Spinal cord (tissue), 10 donors: ENCODE data around the gene DYNC1H1. TPM values are rescaled to one million over a fixed set of nuclear protein-coding genes. Genes with fewer than 3 reads are reported as not detected.

ENCODE experiments used
- DNase-seq, 6 donors: peaks; one replicate each; pipeline versions ENCODE4 v3.0.0 to v3.0.0-alpha.2; 2013 to 2015; ENCODE audit warnings: low spot score in 6 of 6, low read depth in 4 of 6
- H3K27ac ChIP-seq: one replicate; pipeline ENCODE4 v1.5.1; 2013; ENCODE audit warnings: low read depth, low read length, control low read depth
- H3K27me3 ChIP-seq: one replicate; pipeline ENCODE4 v1.6.1; 2013; ENCODE audit warnings: low read length; ENCODE audit not compliant: control insufficient read depth, insufficient read depth
- H3K36me3 ChIP-seq: one replicate; pipeline ENCODE4 v1.6.1; 2013; ENCODE audit warnings: low read length; ENCODE audit not compliant: control insufficient read depth, insufficient read depth
- H3K4me1 ChIP-seq: one replicate; pipeline ENCODE4 v1.6.1; 2013; ENCODE audit warnings: low read length; ENCODE audit not compliant: control insufficient read depth, insufficient read depth
- H3K4me3 ChIP-seq: one replicate; pipeline ENCODE4 v1.5.1; 2013; ENCODE audit warnings: low read depth, low read length, control low read depth
- H3K9me3 ChIP-seq: one replicate; pipeline ENCODE4 v1.6.1; 2013; ENCODE audit warnings: low read length; ENCODE audit not compliant: control insufficient read depth, insufficient read depth
- WGBS: methylation state at CpG from one replicate; pipeline ENCODE4 v1.1.5; 2013; ENCODE audit warnings: missing lambda C conversion rate; ENCODE audit not compliant: insufficient coverage; 5-methylcytosine and 5-hydroxymethylcytosine counted together
- polyA plus RNA-seq, 2 donors: library from polyadenylated mRNA; unstranded; fragments of 120-200 nt; gene quantifications; one replicate each; pipeline ENCODE4 v1.2.1, GENCODE V29; 2013; ENCODE audit not compliant: insufficient read length in 2 of 2
- total RNA-seq, 2 donors: library from RNA; depleted of rRNA in 1 of 2; stranded (reverse); fragments of 120-200 nt in 1 of 2; fragments of >200 nt in 1 of 2; gene quantifications; one replicate each; pipeline versions ENCODE4 v1.2.3 to v1.2.4, GENCODE V29; 2013 to 2014
- donor health status: healthy.

The DYNC1H1 gene
- total and polyA plus RNA-seq, 4 donors: 534 to 818 (median 636) TPM

GRCh38 chr14:102039157-102039556 is 74.8 kb downstream of the DYNC1H1 start:
- 98% methylated on average over 16 of the region's 16 CpGs for WGBS
- Histone ChIP-seq H3K27me3 (no peaks in the 10 kb centered on the region), H3K36me3 (peaks cover 93% of the 10 kb centered on the region), H3K27ac (no peak overlapping the region), H3K4me1 (no peaks in the 10 kb centered on the region), H3K9me3 (no peaks in the 10 kb centered on the region), H3K4me3 (no peak overlapping the region)
- DNase-seq: no peak

GRCh38 chr14:102040153-102040552 is 75.8 kb downstream of the DYNC1H1 start:
- no peaks in the 10 kb centered on the region for H3K4me1 ChIP-seq
- no peaks in the 10 kb centered on the region for H3K9me3 ChIP-seq
- no peak overlapping the region for H3K27ac ChIP-seq
- WGBS: 93% methylated on average over 13 of the region's 13 CpGs
- H3K36me3 ChIP-seq: peaks cover 94% of the 10 kb centered on the region
- H3K4me3 ChIP-seq: no peak overlapping the region
- H3K27me3 ChIP-seq: no peaks in the 10 kb centered on the region
- DNase-seq: no peak

- Histone ChIP-seq H3K4me3 (no peak overlapping the region), H3K27ac (no peak overlapping the region), H3K36me3 (peaks cover 95% of the 10 kb centered on the region), H3K4me1 (peaks cover 5% of the 10 kb centered on the region), H3K27me3 (no peaks in the 10 kb centered on the region), H3K9me3 (no peaks in the 10 kb centered on the region)
- 90% methylated on average over 8 of the region's 9 CpGs for WGBS
- DNase-seq: no peak
Measured at GRCh38 chr14:102042699-102043098, 78.3 kb downstream of the DYNC1H1 start.

GRCh38 chr14:102043251-102044025 is 79.1 kb downstream of the DYNC1H1 start:
- WGBS: 86% methylated on average over 16 of the region's 22 CpGs
- no peak for DNase-seq
- Histone ChIP-seq H3K27ac (no peak overlapping the region), H3K4me3 (no peak overlapping the region), H3K9me3 (no peaks in the 10 kb centered on the region), H3K4me1 (peaks cover 5% of the 10 kb centered on the region), H3K27me3 (no peaks in the 10 kb centered on the region), H3K36me3 (peaks cover 95% of the 10 kb centered on the region)

GRCh38 chr14:102044566-102044965 is 80.2 kb downstream of the DYNC1H1 start:
- Histone ChIP-seq H3K27me3 (no peaks in the 10 kb centered on the region), H3K27ac (no peak overlapping the region), H3K4me1 (peaks cover 5% of the 10 kb centered on the region), H3K9me3 (no peaks in the 10 kb centered on the region), H3K36me3 (peaks cover 96% of the 10 kb centered on the region), H3K4me3 (no peak overlapping the region)
- WGBS: 90% methylated on average over 7 of the region's 13 CpGs
- no peak for DNase-seq

- peak in 4 of 6 donors; percentile 19 to 79 (median 39) for DNase-seq
- Histone ChIP-seq H3K4me3 (no peak overlapping the region), H3K36me3 (peaks cover 96% of the 10 kb centered on the region), H3K4me1 (peaks cover 5% of the 10 kb centered on the region), H3K27me3 (no peaks in the 10 kb centered on the region), H3K27ac (no peak overlapping the region), H3K9me3 (no peaks in the 10 kb centered on the region)
- 46% methylated on average over 23 of the region's 23 CpGs for WGBS
Measured at GRCh38 chr14:102046337-102047278, 82.2 kb downstream of the DYNC1H1 start.

- Histone ChIP-seq H3K27ac (no peak overlapping the region), H3K36me3 (peaks cover 96% of the 10 kb centered on the region), H3K4me1 (peaks cover 5% of the 10 kb centered on the region), H3K4me3 (no peak overlapping the region), H3K27me3 (no peaks in the 10 kb centered on the region), H3K9me3 (no peaks in the 10 kb centered on the region)
- 95% methylated on average over 30 of the region's 33 CpGs for WGBS
- no peak for DNase-seq
Measured at GRCh38 chr14:102047808-102048540, 83.6 kb downstream of the DYNC1H1 start.

GRCh38 chr14:102049258-102050025 is 85.1 kb downstream of the DYNC1H1 start:
- no peak for DNase-seq
- Histone ChIP-seq H3K36me3 (peaks cover 96% of the 10 kb centered on the region), H3K9me3 (no peaks in the 10 kb centered on the region), H3K4me1 (peaks cover 5% of the 10 kb centered on the region), H3K27me3 (no peaks in the 10 kb centered on the region), H3K4me3 (no peak overlapping the region), H3K27ac (no peak overlapping the region)
- WGBS: 90% methylated on average over 25 of the region's 25 CpGs

- H3K27ac ChIP-seq: no peak overlapping the region
- peaks cover 94% of the 10 kb centered on the region for H3K36me3 ChIP-seq
- H3K9me3 ChIP-seq: no peaks in the 10 kb centered on the region
- 89% methylated on average over 12 of the region's 12 CpGs for WGBS
- H3K27me3 ChIP-seq: no peaks in the 10 kb centered on the region
- H3K4me3 ChIP-seq: no peak overlapping the region
- peaks cover 5% of the 10 kb centered on the region for H3K4me1 ChIP-seq
- DNase-seq: no peak
Measured at GRCh38 chr14:102050026-102050405, 85.6 kb downstream of the DYNC1H1 start.
